ENCODE data around the gene SYNGR1.

The SYNGR1 gene, protein sequence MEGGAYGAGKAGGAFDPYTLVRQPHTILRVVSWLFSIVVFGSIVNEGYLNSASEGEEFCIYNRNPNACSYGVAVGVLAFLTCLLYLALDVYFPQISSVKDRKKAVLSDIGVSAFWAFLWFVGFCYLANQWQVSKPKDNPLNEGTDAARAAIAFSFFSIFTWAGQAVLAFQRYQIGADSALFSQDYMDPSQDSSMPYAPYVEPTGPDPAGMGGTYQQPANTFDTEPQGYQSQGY

DNA sequence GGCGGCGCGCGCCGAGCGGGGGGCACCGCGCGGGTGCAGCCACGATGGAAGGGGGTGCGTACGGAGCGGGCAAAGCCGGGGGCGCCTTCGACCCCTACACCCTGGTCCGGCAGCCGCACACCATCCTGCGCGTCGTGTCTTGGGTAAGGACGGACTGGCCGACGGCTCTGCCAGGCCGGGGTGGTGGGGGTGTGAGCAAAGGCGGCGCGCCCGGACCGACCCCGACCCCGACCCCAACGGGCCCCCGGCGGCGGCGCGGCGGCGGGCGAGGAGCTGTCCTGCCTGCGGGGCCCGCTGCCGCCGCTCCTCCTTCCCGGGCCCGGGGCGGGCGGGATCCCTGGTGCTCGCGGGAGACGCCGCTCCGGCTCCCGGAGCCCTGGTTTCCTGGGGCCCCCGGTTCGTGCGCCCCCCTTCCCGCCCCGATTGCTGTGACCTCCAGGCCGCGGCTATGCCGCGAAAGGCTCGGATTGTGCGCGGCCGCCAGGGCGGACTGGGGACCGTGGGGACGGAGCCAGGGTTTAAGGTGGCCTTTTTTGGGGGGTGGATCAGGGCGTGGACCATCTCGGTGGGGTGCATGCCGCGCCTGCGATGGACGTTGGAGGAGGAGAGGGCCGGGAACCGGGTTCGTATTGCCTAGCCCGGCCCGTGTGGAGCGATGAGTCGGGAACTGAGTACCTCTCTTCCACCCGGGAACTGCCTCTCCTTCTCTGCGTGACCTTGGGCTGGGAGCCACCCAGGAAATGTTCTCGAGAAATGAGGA, at the start of gene SYNGR1:
Gene SYNGR1 (plus strand): TSS at position 25 of the 760 bp plus-strand sequence. CDS start 20 bp downstream, at position 45.
- in situ Hi-C loops (cut with HindIII; ENCODE audit: low pct_ligation_motif_present, low pct_unique_long_range_greater_than_20kb, low sequenced_read_pairs), result no loop called here

DNA sequence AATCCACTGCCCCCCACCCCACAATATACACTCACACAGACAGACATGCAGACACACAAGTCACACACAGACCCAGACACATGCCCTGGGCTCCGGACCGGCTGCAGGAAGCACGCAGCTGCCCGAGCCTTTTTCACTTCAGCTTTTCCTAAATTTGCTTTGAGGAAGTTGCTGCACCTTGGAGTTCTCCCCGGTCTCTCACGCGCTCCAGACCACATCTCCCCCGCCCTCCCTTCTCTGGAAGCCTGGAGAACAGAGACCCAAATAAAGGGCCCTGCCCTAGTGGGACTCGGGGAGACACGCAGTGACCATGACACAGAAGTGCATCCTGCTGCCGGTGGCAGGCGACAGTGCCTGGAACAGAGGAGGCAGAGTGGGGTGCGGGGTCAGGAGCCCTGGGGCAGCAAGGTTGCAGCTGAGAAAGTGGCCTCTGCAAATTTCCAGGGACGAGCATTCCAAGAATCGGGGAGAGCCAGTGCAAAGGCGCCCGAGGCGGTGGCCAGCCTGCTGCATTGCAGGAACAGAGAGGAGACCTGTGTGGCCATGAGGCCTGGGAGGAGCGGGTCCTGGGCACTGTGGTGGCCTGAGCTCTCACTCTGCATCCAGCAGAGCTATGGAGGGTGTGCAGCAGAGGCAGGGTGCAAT, 49.5 kb upstream of the SYNGR1 start:
- no peak for DNase-seq
- in situ Hi-C loops (cut with HindIII; ENCODE audit: low pct_ligation_motif_present, low pct_unique_long_range_greater_than_20kb, low sequenced_read_pairs), result no loop called here

More for the DNA sequence above, at the start of gene SYNGR1:
- DNase-seq, result no peak

DNA sequence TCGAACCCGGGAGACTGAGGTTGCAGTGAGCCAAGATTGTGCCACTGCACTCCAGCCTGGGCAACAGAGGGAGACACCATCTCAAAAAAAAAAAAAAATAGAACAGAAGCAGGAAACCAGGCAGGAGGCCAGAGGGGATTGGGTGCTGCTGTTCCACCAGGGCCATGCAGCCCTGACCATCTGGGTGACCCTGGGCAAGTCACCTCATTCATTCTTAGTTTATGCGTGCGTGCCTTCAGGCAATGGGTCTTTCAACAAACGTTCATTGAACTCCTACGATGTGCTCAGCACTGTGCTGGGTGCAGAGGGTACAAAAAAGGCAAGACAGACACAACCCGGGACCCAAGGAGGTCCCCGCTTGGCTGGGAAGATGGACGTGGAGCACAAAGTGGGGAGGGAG, 48.7 kb upstream of the SYNGR1 start:
- in situ Hi-C loops (cut with HindIII; ENCODE audit: low pct_ligation_motif_present, low pct_unique_long_range_greater_than_20kb, low sequenced_read_pairs), result no loop called here

DNA sequence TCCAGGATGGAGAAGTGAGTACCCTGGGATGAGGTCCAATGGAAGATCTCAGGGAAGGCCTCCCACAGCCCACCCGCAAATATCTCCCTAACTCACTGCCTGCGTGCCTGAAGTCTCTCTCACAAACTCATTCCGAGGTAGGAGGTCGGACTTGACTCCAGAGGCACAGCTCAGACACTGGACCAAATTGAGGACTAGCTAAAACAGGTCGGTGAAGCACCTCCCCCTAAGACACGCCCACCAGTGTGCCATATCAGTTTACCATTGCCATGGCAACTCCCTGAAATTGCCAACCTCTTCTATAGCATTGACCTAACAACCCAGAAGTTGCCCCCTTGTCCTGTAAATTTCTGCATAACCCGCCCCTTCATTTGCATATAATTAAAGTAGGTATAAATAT, 47.9 kb upstream of the SYNGR1 start:
- in situ Hi-C loops (cut with HindIII; ENCODE audit: low pct_ligation_motif_present, low pct_unique_long_range_greater_than_20kb, low sequenced_read_pairs), result no loop called here
- no peak for DNase-seq

More for the DNA sequence above, 48.7 kb upstream of the SYNGR1 start:
- DNase-seq, result no peak

DNA sequence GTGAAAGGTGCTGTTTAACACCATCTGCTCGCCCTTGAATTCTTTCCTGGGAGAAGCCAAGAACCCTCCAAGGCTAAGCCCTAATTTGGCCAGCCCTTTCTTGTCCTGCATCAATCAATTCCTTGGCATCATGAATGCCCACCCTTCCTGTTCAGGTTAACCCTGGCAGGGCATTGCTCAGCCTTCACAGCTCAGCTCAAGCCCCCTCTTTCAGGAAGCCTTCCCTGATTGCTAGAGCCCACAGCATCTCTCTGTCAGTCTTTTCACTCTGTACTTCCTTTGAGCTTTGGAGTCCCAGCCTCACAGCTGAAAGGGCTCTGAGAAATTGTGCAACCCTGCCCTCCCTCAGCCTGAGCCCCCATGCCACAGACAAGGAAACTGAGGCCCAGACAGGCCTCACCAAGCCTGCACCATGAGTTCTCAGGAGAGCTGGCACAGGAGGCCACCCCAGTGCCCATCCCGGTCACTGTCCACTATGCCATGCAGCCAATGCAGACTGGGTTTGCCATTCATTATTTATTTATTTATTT, 47.3 kb upstream of the SYNGR1 start:
- in situ Hi-C loops (cut with HindIII; ENCODE audit: low pct_ligation_motif_present, low pct_unique_long_range_greater_than_20kb, low sequenced_read_pairs), result no loop called here

DNA sequence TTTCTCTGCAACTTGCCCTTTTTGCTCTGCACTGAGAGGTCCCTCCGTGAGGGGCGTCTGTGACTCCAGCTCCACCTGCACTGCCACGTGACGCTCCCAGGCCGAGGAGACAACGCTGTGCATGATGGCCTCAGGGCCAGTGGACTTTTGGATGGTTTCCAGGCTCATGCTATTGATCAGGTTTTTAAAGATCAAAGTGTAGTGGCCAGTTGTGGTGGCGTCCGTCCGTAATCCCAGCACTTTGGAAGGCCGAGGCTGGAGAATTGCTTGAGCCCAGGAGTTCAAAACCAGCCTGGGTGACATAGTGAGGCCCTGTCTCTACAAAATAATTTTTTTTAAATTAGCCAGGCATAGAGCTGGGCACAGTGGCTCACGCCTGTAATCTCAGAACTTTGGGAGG, 46.4 kb upstream of the SYNGR1 start:
- in situ Hi-C loops (cut with HindIII; ENCODE audit: low pct_ligation_motif_present, low pct_unique_long_range_greater_than_20kb, low sequenced_read_pairs), result no loop called here
- DNase-seq, result no peak

More for the DNA sequence above, 47.3 kb upstream of the SYNGR1 start:
- no peak for DNase-seq

DNA sequence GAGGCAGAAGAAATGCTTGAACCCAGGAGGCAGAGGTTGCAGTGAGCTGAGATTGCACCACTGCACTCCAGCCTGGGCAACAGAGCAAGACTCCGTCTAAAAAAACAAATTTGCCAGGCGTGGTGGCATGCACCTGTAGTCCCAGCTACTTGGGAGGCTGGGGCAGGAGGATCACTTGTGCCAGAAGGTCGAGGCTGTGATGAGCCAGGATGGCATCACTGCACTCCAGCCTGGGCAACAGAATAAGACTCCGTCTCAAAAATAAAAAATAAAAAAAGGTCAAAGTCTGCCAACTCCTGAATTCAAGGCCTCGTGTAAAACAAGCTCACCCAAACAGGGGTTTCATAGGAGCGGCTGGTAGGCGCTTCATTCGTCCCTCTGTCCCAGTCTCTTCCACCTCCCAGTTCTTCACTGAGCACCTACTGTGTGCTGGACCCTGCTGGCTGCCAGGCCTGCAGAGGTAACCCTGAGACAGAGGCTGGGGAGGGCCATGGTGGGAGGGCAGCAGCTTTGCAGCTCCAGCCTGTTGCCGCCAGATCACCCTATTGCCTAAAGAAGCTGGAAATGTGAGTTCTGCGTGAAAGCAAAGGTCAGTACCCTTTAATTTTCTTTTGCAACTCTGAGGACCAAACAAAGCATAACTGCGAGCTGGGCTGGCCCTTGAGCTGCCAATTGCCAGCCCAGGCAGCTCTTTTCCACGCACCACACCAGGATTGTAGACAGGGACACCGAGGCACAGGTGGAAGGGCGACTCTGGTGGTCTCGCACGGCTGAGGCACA, 45.7 kb upstream of the SYNGR1 start:
- in situ Hi-C loops (cut with HindIII; ENCODE audit: low pct_ligation_motif_present, low pct_unique_long_range_greater_than_20kb, low sequenced_read_pairs), result no loop called here
- no peak for DNase-seq

DNA sequence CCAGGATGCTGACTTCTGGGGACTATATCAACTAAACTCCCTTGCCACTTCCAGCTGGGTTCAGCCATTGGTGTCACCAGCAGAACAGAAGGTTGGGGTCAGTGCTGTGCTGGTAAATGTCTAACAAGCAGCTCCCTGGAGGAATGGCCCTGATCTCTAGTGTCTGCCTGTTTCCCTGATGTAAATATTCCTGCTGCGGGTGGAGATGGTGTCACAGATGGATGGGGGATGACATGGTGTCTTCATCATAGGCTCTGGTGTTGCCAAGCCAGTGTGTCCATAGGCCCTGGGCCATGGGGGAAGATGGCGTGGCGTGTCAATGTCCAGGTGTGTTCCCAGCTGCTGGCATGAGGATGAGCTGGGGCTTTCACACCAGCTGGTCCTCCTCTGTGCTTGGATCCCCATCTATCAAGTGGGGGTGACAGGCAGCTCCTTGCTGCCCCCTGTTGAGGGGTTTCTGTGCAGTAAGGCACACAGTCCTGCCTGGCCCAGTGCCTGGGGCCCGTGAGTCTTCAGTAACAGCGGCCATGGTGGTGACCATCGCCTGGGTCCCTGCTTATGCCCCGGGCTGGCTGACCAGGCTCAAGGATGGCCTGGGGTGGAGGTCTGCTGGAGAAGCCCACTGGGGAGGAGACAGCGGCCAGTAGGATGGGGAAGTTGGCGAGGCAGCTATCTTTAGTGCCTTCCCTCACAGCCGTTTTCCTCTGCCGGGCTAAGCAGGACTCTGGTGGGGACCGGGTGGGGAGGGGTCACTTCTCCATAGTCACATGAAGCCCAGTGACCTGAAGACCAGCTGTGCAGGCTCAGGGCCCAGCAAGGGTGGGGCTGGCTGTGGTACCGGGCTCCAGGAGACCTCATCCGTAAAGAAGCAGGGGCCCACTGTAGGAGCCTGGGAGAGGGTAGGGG, 43.1 kb upstream of the SYNGR1 start:
- no peak for DNase-seq
- in situ Hi-C loops (cut with HindIII; ENCODE audit: low pct_ligation_motif_present, low pct_unique_long_range_greater_than_20kb, low sequenced_read_pairs), result no loop called here

DNA sequence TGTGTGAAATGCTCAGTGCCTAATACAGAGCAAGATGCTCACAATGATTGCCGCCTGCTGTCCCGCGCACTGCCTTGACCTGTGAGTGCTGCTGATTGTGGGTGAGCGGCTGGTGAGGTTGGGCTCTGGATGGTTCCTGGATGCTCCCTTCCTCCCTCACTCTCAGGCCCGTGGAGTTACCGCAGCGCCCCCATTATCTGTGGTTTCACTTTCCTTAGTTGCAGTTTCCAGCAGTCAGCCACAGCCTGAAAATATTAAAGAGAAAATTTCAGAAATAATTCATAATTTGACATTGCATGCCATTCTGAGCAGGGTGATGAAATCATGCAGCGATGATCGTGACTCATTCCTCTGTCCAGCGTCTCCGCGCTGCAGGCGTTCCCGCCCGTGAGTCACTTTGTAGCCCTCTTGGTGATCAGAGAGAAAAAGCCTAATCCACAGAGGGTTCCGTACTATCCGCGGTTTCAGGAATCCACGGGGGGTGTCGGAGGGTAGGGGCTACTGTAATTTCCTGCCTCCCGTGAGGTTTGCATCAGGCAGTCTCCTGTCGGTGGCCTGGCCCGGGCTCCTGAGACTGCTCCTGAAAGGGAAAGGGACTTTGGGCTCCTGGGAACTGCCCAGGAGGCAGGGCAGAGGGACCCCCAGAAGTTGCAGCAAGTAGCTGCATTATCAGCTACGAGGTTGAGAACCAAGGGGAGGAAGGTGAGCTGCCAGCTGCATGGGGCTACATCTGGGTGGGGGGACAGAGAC, 41.0 kb upstream of the SYNGR1 start:
- peak; percentile 83 for DNase-seq
- in situ Hi-C loops (cut with HindIII; ENCODE audit: low pct_ligation_motif_present, low pct_unique_long_range_greater_than_20kb, low sequenced_read_pairs), result no loop called here

DNA sequence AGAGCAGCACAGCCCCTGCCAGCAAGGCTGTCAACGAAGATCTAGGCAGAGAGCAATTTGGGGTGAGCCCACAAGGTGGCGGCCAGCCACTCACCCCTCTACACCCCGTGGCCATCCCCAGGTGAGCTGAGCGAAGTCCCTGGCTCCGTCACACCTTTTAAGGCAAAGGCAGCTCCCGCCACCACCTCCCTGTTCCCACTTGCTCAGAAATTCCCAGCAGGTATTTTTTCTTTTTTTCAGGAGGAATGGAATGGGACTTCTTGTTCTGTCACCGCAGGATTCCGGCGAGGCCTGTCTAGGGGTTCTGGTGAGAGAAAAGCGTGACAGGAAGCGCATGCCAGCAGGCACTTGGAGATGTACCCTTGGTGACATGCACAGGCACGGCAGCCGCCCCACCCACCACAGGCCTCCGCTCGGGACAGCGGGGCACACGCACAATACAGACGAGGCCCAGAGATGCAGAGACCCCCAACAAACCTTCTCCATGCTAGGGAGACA, 40.4 kb upstream of the SYNGR1 start:
- DNase-seq, result no peak
- in situ Hi-C loops (cut with HindIII; ENCODE audit: low pct_ligation_motif_present, low pct_unique_long_range_greater_than_20kb, low sequenced_read_pairs), result no loop called here

DNA sequence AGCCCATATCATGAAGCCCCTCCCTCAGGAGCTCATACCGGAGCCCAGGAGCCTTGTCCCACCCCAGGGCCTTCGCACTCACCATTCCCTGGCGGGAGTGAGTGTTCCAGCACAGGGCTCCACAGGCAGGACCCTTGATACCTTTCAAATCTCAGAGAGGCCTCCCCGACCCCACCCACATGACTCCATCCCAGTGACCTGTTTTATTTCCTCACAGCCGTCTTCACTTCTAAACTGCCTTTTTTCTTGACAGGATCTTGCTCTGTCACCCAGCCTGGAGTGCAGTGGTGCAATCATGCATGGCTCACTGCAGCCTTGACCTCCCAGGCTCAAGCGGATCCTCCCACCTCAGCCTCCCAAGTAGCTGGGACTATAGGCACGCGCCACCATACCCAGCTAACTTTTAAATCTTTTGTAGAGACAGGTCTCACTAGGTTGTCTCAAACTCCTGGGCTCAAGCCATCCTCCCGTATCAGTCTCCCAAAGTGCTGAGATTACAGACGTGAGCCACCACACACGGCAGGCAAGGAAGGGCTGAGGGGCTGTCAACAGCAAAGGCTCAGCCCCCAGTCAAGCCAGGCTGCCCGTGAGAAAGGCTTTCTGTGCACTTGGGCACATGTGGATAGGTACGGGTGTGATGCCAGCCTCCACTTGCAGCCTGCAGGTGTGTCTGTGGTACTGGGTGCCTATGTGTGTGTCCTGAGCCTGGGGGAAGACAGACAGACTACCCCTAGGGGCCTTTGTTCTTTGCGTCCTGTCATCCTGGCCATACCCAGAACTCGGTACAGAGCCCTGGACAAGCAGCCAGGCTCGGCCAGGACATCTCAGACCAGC, 39.7 kb upstream of the SYNGR1 start:
- in situ Hi-C loops (cut with HindIII; ENCODE audit: low pct_ligation_motif_present, low pct_unique_long_range_greater_than_20kb, low sequenced_read_pairs), result no loop called here
- DNase-seq, result no peak

DNA sequence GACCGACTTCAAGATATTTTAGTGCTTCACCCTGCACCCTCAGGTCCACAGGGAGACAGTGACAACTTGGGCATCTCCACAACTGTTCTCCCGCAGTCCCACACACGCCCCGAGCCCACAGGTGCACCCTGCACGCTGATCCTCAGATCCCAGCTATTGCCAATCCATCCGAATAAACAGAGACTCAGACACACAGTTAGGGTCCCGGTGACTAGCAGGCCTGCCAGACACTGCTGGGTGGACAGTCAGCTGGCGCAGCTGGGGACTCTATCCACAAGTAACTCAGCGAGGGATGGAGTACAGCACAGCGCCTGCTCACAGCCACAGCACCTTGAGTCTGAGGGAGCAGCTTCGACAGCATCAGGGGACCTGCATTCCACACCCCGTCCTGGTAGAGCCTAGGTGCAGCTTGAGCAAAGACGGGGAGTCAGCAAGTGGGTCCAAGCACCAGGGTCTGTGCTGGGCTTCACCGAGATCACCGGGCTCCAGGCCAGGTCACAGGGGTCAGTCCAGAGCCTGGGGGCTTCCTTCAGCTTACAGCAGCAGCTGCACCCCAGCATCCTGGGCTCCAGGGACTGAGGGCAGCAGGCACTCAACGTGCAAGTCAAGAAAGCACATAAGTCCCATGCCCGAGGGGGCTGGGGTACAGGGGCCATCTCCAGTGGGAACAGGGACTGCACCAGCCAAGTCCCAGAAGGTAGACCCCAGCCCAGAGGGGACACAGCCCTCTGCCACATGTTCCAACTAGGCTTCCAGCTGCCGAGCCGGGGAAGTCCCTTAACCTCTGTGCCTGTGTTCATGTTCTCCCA, 38.0 kb upstream of the SYNGR1 start:
- DNase-seq, result no peak
- in situ Hi-C loops (cut with HindIII; ENCODE audit: low pct_ligation_motif_present, low pct_unique_long_range_greater_than_20kb, low sequenced_read_pairs), result no loop called here

DNA sequence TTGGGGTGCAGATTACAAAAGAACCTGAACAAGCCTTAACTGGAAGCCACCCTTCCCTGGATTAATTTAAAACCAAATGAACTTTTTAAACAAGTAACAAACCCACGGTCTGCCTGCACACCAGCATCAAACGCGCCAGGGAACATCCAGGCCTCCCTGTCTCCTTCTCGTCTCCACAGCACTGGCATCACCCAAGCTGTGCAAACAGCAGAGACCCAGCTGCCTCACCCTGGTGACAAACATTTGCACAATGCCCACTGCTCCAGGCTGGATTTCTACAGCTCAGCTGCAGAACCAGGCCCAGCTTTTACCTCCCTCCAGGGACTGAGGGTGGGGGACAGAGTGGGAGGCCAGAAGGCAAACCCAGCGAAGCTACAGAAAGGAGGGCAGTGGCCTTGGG, 37.4 kb upstream of the SYNGR1 start:
- DNase-seq, result no peak
- in situ Hi-C loops (cut with HindIII; ENCODE audit: low pct_ligation_motif_present, low pct_unique_long_range_greater_than_20kb, low sequenced_read_pairs), result no loop called here

DNA sequence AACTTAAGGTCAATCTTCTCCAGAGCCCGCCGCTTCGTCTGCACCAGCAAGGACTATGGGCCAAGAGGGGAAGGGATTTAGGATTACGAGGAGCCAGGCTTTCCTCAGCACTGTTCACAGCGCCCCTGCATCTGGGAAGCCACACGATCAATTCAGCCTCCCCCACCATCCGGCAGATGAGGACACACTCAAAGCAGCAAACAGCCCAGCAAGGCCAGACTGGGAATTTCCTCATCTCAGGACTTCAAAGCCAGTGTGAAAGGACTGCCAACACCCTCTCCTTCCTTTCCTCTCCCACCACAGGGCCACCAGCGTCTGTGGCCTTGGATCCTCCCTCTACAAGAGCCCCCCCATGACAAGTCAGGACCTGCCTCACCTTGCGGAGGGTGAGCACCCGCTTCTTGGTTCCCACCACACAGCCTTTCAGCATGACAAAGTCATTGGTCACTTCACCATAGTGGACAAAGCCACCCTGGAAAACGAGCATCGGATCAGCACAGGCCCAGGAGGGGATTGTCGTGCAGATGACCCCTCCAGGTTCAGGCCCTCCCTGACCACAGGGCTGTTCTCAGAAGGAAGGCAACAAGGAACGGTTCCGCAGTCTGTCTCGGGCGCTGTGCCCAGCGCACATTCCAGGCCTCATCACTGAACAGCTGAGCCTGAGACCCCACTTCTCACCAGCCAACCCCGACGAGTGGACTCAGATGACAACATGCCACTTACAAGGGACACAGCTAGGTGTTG, 36.4 kb upstream of the SYNGR1 start:
- no peak for DNase-seq
- in situ Hi-C loops (cut with HindIII; ENCODE audit: low pct_ligation_motif_present, low pct_unique_long_range_greater_than_20kb, low sequenced_read_pairs), result no loop called here

Measured in ACHN (cell line).